NCI-H774 (cell line): ENCODE measurements around the gene IFNA10.
A peak's percentile ranks its signal among the peaks of the same experiment; 100 is the strongest.
"Not testable (repeated sequence)": the region's sequence is repeated elsewhere in the genome, so short reads cannot be mapped to it uniquely, and the experiment has no call there.

Experiments used
- DNase-seq: peaks from one replicate; lab custom pipeline; 2025; lab: John Stamatoyannopoulos, UW

Gene IFNA10

GRCh38 chr9:21207043-21207442 lies at the start of gene IFNA10:
IFNA10 (minus strand) TSS chr9:21207143; CDS start chr9:21207097, 46 bp downstream.
- not testable (repeated sequence) for DNase-seq

DNA sequence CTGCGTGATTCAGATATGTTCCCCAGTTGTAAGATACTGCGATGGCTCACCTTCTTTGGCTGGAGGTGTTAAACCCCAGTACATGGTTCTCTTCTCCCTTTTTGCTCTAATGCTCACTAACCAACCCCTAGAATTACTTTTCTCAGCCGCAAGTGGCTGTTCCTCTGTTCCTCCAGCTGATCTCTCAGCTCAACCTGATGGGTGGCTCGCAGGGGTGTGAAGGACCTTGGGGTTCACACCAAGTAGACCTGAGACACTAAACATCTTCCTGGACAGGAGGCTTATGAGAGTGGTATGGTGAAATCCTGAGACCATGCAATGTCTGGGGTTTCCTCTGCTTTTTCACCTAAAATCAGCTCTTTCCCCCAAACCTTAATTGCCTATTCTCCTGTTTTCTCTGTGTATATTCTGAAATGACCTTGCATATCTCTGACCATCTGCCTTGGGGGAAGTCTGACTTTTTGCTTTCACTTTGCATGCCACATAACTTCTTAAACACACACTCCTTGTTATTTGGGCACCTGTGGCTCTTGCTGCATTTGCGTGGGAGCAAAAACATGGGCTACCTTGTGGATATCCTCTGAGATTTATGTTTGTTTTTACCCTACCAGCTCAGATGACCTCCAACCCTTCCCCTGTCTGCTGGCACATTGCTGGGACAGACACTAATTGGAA lies 48.7 kb upstream of the IFNA10 start:
- DNase-seq, result no peak

DNA sequence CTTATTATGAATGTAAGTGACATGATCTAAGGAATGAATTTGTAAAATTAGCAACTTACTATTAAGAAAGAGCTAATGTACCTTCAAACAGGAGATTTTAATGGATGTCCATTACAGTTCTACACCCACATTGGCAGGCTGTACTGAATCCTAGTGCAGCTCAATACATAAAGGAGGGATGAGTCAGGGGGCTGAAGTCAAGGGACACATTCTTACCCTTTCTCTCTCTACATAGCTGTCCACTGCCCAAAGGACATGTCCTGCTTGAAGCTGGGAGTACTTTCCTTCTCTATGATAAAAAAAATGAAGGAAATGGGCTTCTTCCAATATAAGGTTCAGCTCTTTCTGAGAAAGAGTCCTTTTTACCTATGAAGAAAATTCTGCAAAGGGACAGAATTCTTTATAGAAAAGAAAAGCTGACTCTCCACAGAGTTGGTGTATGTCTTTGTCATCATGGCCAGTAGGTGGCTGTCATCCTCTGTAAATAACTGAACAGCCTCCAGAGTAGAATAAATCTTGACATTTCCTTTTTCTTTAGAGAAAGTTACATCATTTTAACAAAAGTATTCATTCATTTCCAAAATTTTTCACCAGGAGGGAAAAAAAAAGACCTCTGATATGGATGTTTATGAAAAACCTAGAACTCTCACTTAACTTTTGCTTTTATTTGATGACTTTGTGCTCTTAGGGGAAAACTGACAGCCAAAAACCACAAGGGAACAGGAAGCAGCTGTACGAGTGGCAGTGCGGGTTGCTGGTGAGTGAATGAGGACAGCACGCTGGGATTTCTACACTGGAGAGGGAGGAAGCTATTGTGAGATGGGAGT lies 46.0 kb upstream of the IFNA10 start:
- DNase-seq, result peak; percentile 23

GRCh38 chr9:21251638-21252037 lies 44.7 kb upstream of the IFNA10 start:
- DNase-seq, result no peak

GRCh38 chr9:21251190-21251589 lies 44.2 kb upstream of the IFNA10 start:
- no peak for DNase-seq

GRCh38 chr9:21244836-21245235 lies 37.9 kb upstream of the IFNA10 start:
- no peak for DNase-seq

- no peak for DNase-seq
Observed at GRCh38 chr9:21239911-21240310, 33.0 kb upstream of the IFNA10 start, which contains the start of gene IFNA14. IFNA14 (minus strand) TSS chr9:21240005; CDS start chr9:21239935, 70 bp downstream.

DNA sequence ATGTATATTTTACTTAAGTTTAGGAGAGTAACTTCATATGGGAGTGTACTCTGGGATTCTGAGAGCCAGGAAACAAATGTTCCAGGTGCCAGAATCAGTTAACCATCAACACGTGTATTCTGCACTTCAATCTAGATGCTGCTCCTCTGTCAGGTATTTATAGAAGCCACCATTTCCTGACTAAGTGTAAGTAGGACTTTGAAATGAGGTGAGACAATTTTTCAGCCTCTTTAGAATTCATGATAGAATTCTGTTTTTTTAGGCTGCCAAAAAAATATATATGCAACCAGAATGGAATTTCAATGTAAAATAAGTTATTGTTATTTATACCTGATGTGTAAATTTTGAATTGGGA lies 29.4 kb upstream of the IFNA10 start:
- DNase-seq, result not testable (repeated sequence)

- DNase-seq, result peak; percentile 44
Observed at GRCh38 chr9:21235468-21236359, 28.8 kb upstream of the IFNA10 start.

- DNase-seq, result no peak
Observed at GRCh38 chr9:21234153-21234687, 27.3 kb upstream of the IFNA10 start.

DNA sequence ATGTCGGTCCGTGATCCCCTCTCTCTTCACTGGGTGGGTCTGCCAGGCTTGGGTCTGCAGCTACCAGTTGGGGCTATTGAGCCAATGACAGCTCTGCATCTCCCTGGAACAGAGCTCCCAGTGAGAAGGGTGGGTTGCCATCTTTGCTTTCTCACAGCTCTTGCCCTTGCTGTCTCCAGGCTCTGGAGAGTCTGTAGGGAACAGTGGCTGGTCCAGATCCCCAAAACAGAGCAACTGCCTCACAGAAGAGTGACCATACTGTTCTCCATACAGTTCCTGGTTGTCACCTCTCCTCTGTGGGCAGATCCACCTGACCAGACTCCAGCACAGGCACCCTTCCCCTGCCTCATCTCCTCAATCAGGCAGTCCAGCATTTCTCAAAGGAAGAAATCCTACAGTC lies 26.3 kb upstream of the IFNA10 start:
- DNase-seq, result no peak

DNA sequence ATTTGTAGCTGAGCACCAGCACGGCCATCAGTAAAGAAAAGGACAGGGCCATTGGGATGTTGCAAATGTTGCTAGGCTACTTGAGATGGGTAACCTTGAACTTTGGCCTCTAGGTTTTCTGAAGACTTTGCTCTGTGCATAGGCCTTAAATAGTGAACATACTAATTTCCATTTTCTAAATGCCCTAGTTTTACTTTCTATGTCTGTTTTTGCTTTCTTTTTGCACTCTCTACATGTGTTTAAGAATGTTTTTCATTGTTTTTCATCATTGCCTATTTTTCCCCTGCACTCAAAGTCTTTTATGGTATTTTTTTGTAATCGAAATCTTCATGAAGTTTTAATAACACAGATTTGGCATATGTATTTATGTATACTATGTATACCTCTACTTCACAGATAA lies 21.2 kb upstream of the IFNA10 start, which contains the start of gene IFNA17:
Gene IFNA17 (minus strand): TSS at position 101 of the 400 bp plus-strand sequence. CDS start 49 bp downstream, at position 52.
- DNase-seq, result no peak

- not testable (repeated sequence) for DNase-seq
Observed at GRCh38 chr9:21217211-21217610, 10.3 kb upstream of the IFNA10 start, which contains the start of gene IFNA16. IFNA16 (minus strand) TSS chr9:21217311; CDS start chr9:21217305, 6 bp downstream.

- DNase-seq, result not testable (repeated sequence)
Observed at GRCh38 chr9:21213411-21214326, 6.7 kb upstream of the IFNA10 start.

- DNase-seq, result not testable (repeated sequence)
Observed at GRCh38 chr9:21212160-21212559, 5.2 kb upstream of the IFNA10 start.

GRCh38 chr9:21210782-21211181 lies 3.8 kb upstream of the IFNA10 start:
- not testable (repeated sequence) for DNase-seq

DNA sequence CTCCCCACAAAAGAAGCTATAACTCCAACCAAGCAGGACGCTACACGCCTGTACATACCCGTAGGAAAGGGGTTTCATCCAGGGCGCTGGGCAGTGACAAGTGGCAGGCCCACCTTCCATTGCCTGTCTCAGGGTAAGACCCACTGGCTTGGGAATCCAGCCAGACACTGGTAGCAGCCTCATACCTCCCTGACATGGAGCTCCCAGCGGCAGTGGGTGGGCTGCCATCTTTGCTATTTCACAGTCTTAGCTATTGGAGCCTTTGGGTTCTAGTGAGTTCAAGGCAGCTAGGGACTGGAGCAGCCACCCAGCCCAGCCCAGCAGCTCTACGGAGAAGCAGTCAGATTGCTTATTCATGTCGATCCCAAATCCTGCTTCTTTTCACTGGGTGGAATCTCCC lies 3.4 kb upstream of the IFNA10 start:
- DNase-seq, result no peak

DNA sequence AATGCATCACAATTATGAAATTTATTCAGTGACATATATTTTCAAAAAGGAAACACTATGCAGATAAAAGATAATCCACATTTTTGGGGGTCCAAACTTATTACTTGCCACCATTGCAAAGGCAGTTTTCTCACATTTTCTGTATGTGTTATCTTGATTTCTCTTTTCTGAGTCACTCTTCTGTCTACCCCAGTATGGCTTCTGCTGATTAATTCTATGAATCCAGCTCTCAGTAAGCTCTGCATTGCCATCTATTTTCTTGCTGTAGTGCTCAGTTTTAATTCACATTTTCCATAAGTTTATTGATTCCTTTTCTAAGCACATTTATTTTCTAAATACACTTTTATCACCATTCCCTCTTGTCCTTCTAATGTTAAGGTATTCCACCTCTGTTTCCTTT lies 1.7 kb downstream of the IFNA10 start:
- DNase-seq, result no peak

DNA sequence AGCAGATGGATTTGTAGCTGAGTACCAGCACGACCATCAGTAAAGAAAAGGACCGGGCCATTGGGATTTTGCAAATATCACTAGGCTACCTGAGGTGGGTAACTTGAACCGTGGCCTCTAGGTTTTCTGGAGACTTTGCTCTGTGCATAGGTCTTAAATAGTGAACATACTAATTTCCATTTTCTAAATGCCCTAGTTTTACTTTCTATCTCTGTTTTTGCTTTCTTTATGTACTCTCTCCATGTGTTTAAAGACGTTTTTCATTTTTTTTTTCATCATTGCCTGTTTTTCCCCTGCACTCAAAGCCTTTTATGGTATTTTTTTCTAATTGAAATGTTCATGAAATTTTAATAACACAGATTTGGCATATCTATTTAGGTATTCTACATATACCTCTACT lies 4.8 kb downstream of the IFNA10 start, which contains the start of gene IFNA7:
Gene IFNA7 (minus strand): TSS at position 101 of the 400 bp plus-strand sequence. CDS start 40 bp downstream, at position 61.
- DNase-seq, result not testable (repeated sequence)
